ENCODE measurements around the gene TSPEAR.

DNA sequence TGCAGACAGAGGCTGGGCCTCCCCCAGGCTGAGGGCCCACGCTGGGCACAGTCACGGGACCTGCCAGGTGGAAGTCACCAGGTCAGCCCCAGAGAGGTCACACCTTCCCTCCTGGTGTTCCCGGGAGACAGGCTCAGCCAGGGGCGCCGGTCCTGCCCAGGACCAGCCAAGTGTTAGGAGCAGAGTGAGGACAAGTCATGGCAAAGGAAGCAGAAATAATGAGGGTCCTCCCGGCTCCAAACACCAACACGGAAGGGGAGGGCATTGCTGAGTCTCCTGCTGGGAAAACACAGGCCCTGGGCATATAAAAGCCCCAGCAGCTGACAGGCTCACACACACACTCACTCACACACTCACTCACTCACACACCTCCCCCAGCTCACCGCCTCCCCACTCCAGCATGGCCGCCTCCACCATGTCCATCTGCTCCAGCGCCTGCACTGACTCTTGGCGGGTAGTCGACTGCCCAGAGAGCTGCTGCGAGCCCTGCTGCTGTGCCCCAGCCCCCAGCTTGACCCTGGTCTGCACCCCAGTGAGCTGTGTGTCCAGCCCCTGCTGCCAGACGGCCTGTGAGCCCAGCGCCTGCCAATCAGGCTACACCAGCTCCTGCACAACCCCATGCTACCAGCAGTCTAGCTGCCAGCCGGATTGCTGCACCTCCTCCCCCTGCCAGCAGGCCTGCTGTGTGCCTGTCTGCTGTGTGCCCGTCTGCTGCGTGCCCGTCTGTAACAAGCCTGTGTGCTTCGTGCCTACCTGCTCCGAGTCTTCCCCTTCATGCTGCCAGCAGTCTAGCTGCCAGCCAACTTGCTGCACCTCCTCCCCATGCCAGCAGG is 74.1 kb downstream of the TSPEAR start, which contains the start of gene KRTAP10-10:
- TF ChIP-seq CTCF (IDR thresholded peaks at IDR 0.05 in 8 of 11, conservative IDR thresholded peaks at IDR 0.05 in 3 of 11) (no peak), POLR2AphosphoS5 (IDR thresholded peaks at IDR 0.05) (no peak)

Measured in spleen (tissue), 7 donors.